ENCODE results near the gene TRIM25. TPM values are rescaled to one million over a fixed set of nuclear protein-coding genes. Genes with fewer than 3 reads are reported as not detected.

Gene TRIM25
- total RNA-seq, 1 donor from 2014 or later, result 70.0 TPM

DNA sequence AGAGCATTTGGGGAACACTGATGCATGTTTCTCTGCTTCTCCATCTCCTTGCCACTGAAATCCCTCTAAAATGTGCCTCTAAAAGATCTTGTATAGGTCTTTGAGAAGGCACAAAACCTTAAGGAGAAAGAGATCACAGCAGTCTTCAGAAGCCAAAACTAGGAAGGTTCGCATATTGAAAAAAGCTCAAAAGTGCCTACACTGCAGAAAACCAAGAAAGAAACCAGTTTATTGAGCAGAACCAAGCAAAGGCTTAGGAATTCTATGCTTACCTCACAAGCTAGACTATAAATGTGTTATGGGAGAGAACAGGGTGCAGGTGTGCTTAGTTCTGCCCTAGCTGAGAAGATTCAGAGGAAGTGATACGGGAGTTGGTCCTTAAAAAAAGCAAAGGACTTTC is 63.3 kb downstream of the TRIM25 start:
- Histone ChIP-seq H3K36me3 (peaks cover 0 to 25% of the 10 kb centered on the region in 2 donors), H3K4me1 (no peaks in the 10 kb centered on the region), H3K27ac (no peak overlapping the region), H3K9me3 (no peaks in the 10 kb centered on the region), H3K27me3 (no peaks in the 10 kb centered on the region), H3K4me3 (no peak overlapping the region)
- no peak for DNase-seq (ENCODE audit: extremely low spot score in 2 of 2)
- TF ChIP-seq, protein P1, sequence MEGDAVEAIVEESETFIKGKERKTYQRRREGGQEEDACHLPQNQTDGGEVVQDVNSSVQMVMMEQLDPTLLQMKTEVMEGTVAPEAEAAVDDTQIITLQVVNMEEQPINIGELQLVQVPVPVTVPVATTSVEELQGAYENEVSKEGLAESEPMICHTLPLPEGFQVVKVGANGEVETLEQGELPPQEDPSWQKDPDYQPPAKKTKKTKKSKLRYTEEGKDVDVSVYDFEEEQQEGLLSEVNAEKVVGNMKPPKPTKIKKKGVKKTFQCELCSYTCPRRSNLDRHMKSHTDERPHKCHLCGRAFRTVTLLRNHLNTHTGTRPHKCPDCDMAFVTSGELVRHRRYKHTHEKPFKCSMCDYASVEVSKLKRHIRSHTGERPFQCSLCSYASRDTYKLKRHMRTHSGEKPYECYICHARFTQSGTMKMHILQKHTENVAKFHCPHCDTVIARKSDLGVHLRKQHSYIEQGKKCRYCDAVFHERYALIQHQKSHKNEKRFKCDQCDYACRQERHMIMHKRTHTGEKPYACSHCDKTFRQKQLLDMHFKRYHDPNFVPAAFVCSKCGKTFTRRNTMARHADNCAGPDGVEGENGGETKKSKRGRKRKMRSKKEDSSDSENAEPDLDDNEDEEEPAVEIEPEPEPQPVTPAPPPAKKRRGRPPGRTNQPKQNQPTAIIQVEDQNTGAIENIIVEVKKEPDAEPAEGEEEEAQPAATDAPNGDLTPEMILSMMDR (IDR thresholded peaks at IDR 0.05), result no peak
- TF ChIP-seq POLR2A (IDR thresholded peaks at IDR 0.05) (no peak), POLR2AphosphoS5 (IDR thresholded peaks at IDR 0.05; ENCODE audit: insufficient read depth in 1 of 2, low read depth in 1 of 2) (no peak)
- intact Hi-C loops (cut with DNase I), result no loop called here

DNA sequence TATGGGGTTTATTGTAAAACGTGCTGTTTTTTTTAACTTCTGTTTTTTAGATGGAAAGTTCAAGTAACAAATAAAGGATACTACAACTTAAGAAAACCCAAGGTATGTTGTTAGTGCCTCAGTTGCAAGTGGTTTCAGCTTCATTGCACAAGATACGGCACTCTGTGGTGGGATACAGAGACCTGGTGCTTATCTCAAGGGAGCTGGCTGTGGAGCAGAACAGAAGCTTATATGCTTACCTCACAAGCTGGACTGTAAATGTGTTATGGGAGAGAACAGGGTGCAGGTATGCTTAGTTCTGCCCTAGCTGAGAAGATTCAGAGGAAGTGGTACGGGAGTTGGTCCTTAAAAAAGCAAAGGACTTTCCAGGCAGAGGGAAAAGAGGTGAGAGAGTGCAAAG is 64.7 kb downstream of the TRIM25 start:
- Histone ChIP-seq H3K27ac (no peak overlapping the region), H3K4me1 (no peaks in the 10 kb centered on the region), H3K9me3 (no peaks in the 10 kb centered on the region), H3K36me3 (peaks cover 0 to 25% of the 10 kb centered on the region in 2 donors), H3K4me3 (no peak overlapping the region), H3K27me3 (no peaks in the 10 kb centered on the region)
- DNase-seq (ENCODE audit: extremely low spot score in 2 of 2), result no peak
- intact Hi-C loops (cut with DNase I), result no loop called here
- TF ChIP-seq POLR2AphosphoS5 (IDR thresholded peaks at IDR 0.05; ENCODE audit: insufficient read depth in 1 of 2, low read depth in 1 of 2) (no peak), POLR2A (IDR thresholded peaks at IDR 0.05) (no peak)
- TF ChIP-seq, protein P1 (IDR thresholded peaks at IDR 0.05), result no peak

DNA sequence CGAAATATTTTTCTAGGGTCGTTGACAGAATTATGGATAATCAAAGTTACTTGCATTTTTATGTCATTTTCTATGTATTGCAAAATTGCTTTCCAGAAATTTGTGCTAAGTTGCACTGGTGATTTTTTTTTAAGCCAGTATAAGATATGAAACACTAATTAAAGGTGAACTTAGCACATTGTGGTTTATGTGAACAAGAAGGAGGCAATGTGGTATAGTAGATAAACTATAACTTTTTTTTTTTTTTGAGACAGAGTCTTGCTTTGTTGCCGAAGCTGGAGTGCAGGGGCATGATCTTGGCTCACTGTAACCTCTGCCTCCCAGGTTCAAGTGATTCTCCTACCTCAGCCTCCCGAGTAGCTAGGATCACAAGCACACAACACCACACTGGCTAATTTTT is 66.7 kb downstream of the TRIM25 start:
- intact Hi-C loops (cut with DNase I), result no loop called here
- Histone ChIP-seq H3K9me3 (no peaks in the 10 kb centered on the region), H3K4me1 (no peaks in the 10 kb centered on the region), H3K4me3 (no peak overlapping the region), H3K27ac (no peak overlapping the region), H3K27me3 (no peaks in the 10 kb centered on the region), H3K36me3 (peaks cover 0 to 25% of the 10 kb centered on the region in 2 donors)
- TF ChIP-seq, protein P1 (IDR thresholded peaks at IDR 0.05), result no peak
- TF ChIP-seq POLR2A (IDR thresholded peaks at IDR 0.05), result no peak
- no peak for TF ChIP-seq POLR2AphosphoS5 (IDR thresholded peaks at IDR 0.05; ENCODE audit: insufficient read depth in 1 of 2, low read depth in 1 of 2)
- DNase-seq (ENCODE audit: extremely low spot score in 2 of 2), result no peak

DNA sequence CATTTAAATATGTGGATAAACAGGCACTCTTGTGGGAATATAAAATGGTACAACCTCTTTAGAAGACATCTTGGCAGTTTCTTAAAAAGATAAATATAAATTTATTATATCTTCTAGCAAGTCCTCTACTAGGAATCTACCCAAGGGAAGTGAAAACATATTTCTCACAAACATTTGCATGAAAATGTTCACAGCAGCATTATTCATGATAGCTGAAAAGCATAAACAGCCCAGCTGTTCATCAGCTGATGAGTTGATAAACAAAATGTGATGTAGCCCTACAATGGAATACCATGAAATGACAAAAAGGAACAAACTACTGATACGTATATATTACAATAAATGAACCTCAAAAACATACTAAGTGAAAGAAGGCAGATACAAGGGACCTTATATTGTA is 67.9 kb downstream of the TRIM25 start:
- Histone ChIP-seq H3K4me3 (no peak overlapping the region), H3K9me3 (no peaks in the 10 kb centered on the region), H3K4me1 (no peaks in the 10 kb centered on the region), H3K27me3 (no peaks in the 10 kb centered on the region), H3K36me3 (peaks cover 0 to 26% of the 10 kb centered on the region in 2 donors), H3K27ac (no peak overlapping the region)
- no peak for DNase-seq (ENCODE audit: extremely low spot score in 2 of 2)
- intact Hi-C loops (cut with DNase I), result no loop called here
- TF ChIP-seq POLR2A (IDR thresholded peaks at IDR 0.05) (no peak), POLR2AphosphoS5 (IDR thresholded peaks at IDR 0.05; ENCODE audit: insufficient read depth in 1 of 2, low read depth in 1 of 2) (no peak)
- TF ChIP-seq, protein P1 (IDR thresholded peaks at IDR 0.05), result no peak

DNA sequence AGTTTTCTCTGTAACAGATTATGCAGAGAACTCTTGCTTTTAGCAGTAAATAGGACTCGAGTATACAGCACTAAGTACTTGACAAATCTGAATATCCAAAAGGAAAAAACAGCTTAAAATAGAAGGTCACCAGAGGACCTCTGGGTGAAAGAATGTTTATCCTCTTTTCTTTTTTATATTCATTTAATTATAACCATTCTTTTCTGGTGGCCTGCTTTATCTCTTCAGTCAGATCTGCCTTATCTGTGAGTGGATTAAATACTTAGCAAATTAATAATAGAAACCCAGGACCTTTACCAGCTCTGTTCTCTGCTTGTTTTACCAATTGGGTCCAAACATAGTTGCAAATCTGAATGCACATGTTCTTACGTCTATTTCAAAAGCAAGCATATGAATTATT is 71.3 kb downstream of the TRIM25 start:
- no peaks in the 10 kb centered on the region for H3K9me3 ChIP-seq
- H3K36me3 ChIP-seq, result peaks cover 0 to 7% of the 10 kb centered on the region in 2 donors
- no peak for DNase-seq (ENCODE audit: extremely low spot score in 2 of 2)
- no peak overlapping the region for H3K4me3 ChIP-seq
- no peak for TF ChIP-seq POLR2AphosphoS5 (IDR thresholded peaks at IDR 0.05; ENCODE audit: insufficient read depth in 1 of 2, low read depth in 1 of 2)
- TF ChIP-seq, protein P1 (IDR thresholded peaks at IDR 0.05), result no peak
- TF ChIP-seq POLR2A (IDR thresholded peaks at IDR 0.05), result no peak
- peaks cover 9% of the 10 kb centered on the region for H3K4me1 ChIP-seq
- intact Hi-C loops (cut with DNase I), result no loop called here
- no peak overlapping the region for H3K27ac ChIP-seq
- H3K27me3 ChIP-seq, result no peaks in the 10 kb centered on the region

Data from vagina (tissue), 2 donors.